Hepatocyte (in vitro differentiated cells): ENCODE data around the gene LYVE1. TPM values are rescaled to one million over a fixed set of nuclear protein-coding genes. Genes with fewer than 3 reads are reported as not detected.
A peak's percentile ranks its signal among the peaks of the same experiment; 100 is the strongest.

ENCODE experiments used
- DNase-seq: peaks from one replicate; pipeline ENCODE4 v3.0.0-alpha.2; 2016; ENCODE audit warnings: low spot score
- H2AFZ ChIP-seq: fragments of 200-600 bp; sonication (generic); 2 replicates; pipeline ENCODE4 v1.6.0; 2016; ENCODE audit warnings: antibody characterized with exemption, mild to moderate bottlenecking
- H3K27ac ChIP-seq: fragments of 200-600 bp; sonication (generic); 2 replicates; pipeline ENCODE4 v1.5.1; 2016; ENCODE audit warnings: mild to moderate bottlenecking
- H3K27me3 ChIP-seq: fragments of 200-600 bp; sonication (generic); 2 replicates; pipeline ENCODE4 v1.6.1; 2016
- H3K36me3 ChIP-seq: fragments of 200-600 bp; sonication (generic); replicated peaks from 2 replicates; pipeline ENCODE4 v1.5.1; 2016; ENCODE audit warnings: low read depth; ENCODE audit not compliant: insufficient read depth
- H3K4me1 ChIP-seq: fragments of 200-600 bp; sonication (generic); 2 replicates; pipeline ENCODE4 v1.5.1; 2016; ENCODE audit warnings: mild to moderate bottlenecking, moderate library complexity; ENCODE audit not compliant: insufficient read depth
- H3K4me2 ChIP-seq: fragments of 200-600 bp; sonication (generic); 2 replicates; pipeline ENCODE4 v1.6.0; 2016
- H3K4me3 ChIP-seq: fragments of 200-600 bp; sonication (generic); 2 replicates; pipeline ENCODE4 v1.5.1; 2016; ENCODE audit warnings: mild to moderate bottlenecking
- H3K79me2 ChIP-seq: fragments of 200-600 bp; sonication (generic); 2 replicates; pipeline ENCODE4 v1.6.0; 2017; ENCODE audit warnings: mild to moderate bottlenecking
- H3K9me2 ChIP-seq: fragments of 200-600 bp; sonication (generic); replicated peaks from 2 replicates; pipeline ENCODE4 v1.6.0; 2017; ENCODE audit warnings: mild to moderate bottlenecking; ENCODE audit not compliant: insufficient read depth
- H3K9me3 ChIP-seq: fragments of 200-600 bp; sonication (generic); 2 replicates; pipeline ENCODE4 v1.5.1; 2016; ENCODE audit warnings: low read depth, mild to moderate bottlenecking
- H4K20me1 ChIP-seq: fragments of 200-600 bp; sonication (generic); 2 replicates; pipeline ENCODE4 v1.6.0; 2016; ENCODE audit warnings: mild to moderate bottlenecking; ENCODE audit not compliant: insufficient read depth, poor library complexity, severe bottlenecking
- CTCF ChIP-seq: fragments of 200-600 bp; sonication (generic); IDR thresholded peaks from 2 replicates; pipeline ENCODE4 v1.5.1; 2016; ENCODE audit warnings: antibody characterized with exemption, mild to moderate bottlenecking; ENCODE audit not compliant: poor library complexity
- EZH2 ChIP-seq: fragments of 200-600 bp; sonication (generic); IDR thresholded peaks from 2 replicates; pipeline ENCODE4 v1.6.1; 2016; ENCODE audit warnings: antibody characterized with exemption, mild to moderate bottlenecking, borderline replicate concordance
- EZH2phosphoT487 ChIP-seq: fragments of 200-600 bp; sonication (generic); IDR thresholded peaks from one replicate; pipeline ENCODE4 v1.6.1; 2018; ENCODE audit warnings: antibody characterized with exemption, mild to moderate bottlenecking, low read depth, moderate library complexity; ENCODE audit not compliant: unreplicated experiment, severe bottlenecking
- WGBS: methylation state at CpG from one replicate; pipeline ENCODE4 v1.1.6; 2016; ENCODE audit warnings: low lambda C conversion rate; ENCODE audit errors: missing lambda C conversion rate; 5-methylcytosine and 5-hydroxymethylcytosine counted together
- polyA plus RNA-seq: library from polyadenylated mRNA; unstranded; fragments of >200 nt; fragmentation: Nextera tagmentation; extraction: Ambion mirVana; gene quantifications from 2 replicates; pipeline ENCODE4 v1.2.1, GENCODE V29; 2016
- total RNA-seq: library from RNA; depleted of rRNA; stranded (reverse); fragments of >200 nt; gene quantifications from 2 replicates; pipeline ENCODE4 v1.2.3, GENCODE V29; 2014

LYVE1 gene
- total and polyA plus RNA-seq, 2 experiments from 2014 or later: 2.9 to 9.1 TPM

GRCh38 chr11:10592331-10592730 is 23.9 kb upstream of the LYVE1 start:
- Histone ChIP-seq H4K20me1 (no peaks in the 10 kb centered on the region), H3K4me3 (no peak overlapping the region), H3K27ac (peak overlapping the region; percentile 64), H3K79me2 (no peaks in the 10 kb centered on the region), H3K4me1 (peaks cover under 1% of the 10 kb centered on the region), H3K36me3 (no peaks in the 10 kb centered on the region), H2AFZ (no peak overlapping the region), H3K4me2 (no peak overlapping the region), H3K27me3 (no peaks in the 10 kb centered on the region), H3K9me2 (no peaks in the 10 kb centered on the region), H3K9me3 (no peaks in the 10 kb centered on the region)
- DNase-seq: peak; percentile 48
- WGBS: 57% methylated on average over 2 of the region's 2 CpGs
- TF ChIP-seq CTCF (no peak), EZH2phosphoT487 (no peak), EZH2 (no peak)

DNA sequence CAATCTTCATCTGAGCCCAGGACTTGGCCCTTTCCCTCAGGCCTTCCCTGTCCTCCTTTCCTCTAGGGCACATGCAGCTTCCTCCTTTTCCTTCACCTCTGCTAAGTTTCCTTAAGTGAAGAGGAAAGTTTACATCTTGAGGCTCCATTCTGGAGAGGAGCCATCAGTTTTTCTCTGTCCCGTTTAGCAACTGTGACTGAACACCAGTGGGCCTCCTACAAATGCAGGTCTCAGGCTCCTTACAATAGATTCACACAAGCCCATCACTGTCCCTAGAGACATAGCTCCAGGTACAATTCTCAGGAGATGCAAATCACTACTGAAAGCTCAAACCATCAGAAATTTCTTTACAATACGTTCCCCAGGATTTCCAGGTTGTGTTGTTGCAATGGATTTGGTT is 23.3 kb upstream of the LYVE1 start:
- Histone ChIP-seq H3K4me2 (no peak overlapping the region), H3K4me3 (no peak overlapping the region)

GRCh38 chr11:10590218-10590915 is 21.9 kb upstream of the LYVE1 start:
- no peaks in the 10 kb centered on the region for H3K9me3 ChIP-seq
- no peak for TF ChIP-seq CTCF
- H3K79me2 ChIP-seq: no peaks in the 10 kb centered on the region
- H3K36me3 ChIP-seq: no peaks in the 10 kb centered on the region
- peak overlapping the region; percentile 64 for H3K27ac ChIP-seq
- no peaks in the 10 kb centered on the region for H3K27me3 ChIP-seq
- H3K9me2 ChIP-seq: no peaks in the 10 kb centered on the region
- no peak overlapping the region for H3K4me2 ChIP-seq
- H3K4me1 ChIP-seq: no peaks in the 10 kb centered on the region
- no peak for DNase-seq
- 72% methylated on average over 2 of the region's 2 CpGs for WGBS
- no peaks in the 10 kb centered on the region for H4K20me1 ChIP-seq
- no peak overlapping the region for H3K4me3 ChIP-seq
- no peak overlapping the region for H2AFZ ChIP-seq

More for the DNA sequence above, 23.3 kb upstream of the LYVE1 start:
- Histone ChIP-seq H2AFZ (no peak overlapping the region), H3K36me3 (no peaks in the 10 kb centered on the region), H3K9me3 (no peaks in the 10 kb centered on the region), H3K27me3 (no peaks in the 10 kb centered on the region), H4K20me1 (no peaks in the 10 kb centered on the region), H3K9me2 (no peaks in the 10 kb centered on the region), H3K4me1 (no peaks in the 10 kb centered on the region), H3K79me2 (no peaks in the 10 kb centered on the region), H3K27ac (peak overlapping the region; percentile 64)
- 75% methylated on average over 2 of the region's 2 CpGs for WGBS
- no peak for DNase-seq
- TF ChIP-seq EZH2 (no peak), EZH2phosphoT487 (no peak), CTCF (no peak)
